GM23248 (cell line): ENCODE measurements around the gene PHACTR3. TPM values are rescaled to one million over a fixed set of nuclear protein-coding genes. Genes with fewer than 3 reads are reported as not detected.
A peak's percentile ranks its signal among the peaks of the same experiment; 100 is the strongest.

Experiments used
- DNase-seq: peaks from one replicate; pipeline ENCODE4 v3.0.0-alpha.2; 2015
- H2AFZ ChIP-seq: fragments of 200-600 bp; sonication (generic); 2 replicates; pipeline ENCODE4 v1.6.1; 2016; ENCODE audit warnings: antibody characterized with exemption
- H3F3A ChIP-seq: fragments of 200-600 bp; sonication (generic); 2 replicates; pipeline ENCODE4 v1.6.1; 2016; ENCODE audit warnings: mild to moderate bottlenecking, antibody characterized with exemption, mixed run types; ENCODE audit not compliant: insufficient read depth
- H3K27ac ChIP-seq: fragments of 200-600 bp; sonication (generic); 2 replicates; pipeline ENCODE4 v1.5.1; 2016; ENCODE audit warnings: mild to moderate bottlenecking
- H3K27me3 ChIP-seq: fragments of 200-600 bp; sonication (generic); replicated peaks from 2 replicates; pipeline ENCODE4 v1.6.1; 2016; ENCODE audit warnings: mild to moderate bottlenecking; ENCODE audit not compliant: insufficient read depth
- H3K36me3 ChIP-seq: fragments of 200-600 bp; sonication (generic); 2 replicates; pipeline ENCODE4 v1.6.1; 2016; ENCODE audit warnings: low read depth, mild to moderate bottlenecking
- H3K4me1 ChIP-seq: fragments of 200-600 bp; sonication (generic); 2 replicates; pipeline ENCODE4 v1.6.1; 2016; ENCODE audit warnings: mild to moderate bottlenecking; ENCODE audit not compliant: insufficient read depth
- H3K4me2 ChIP-seq: fragments of 200-600 bp; sonication (generic); one replicate; pipeline ENCODE4 v1.6.1; 2016; ENCODE audit warnings: mild to moderate bottlenecking; ENCODE audit not compliant: unreplicated experiment
- H3K4me3 ChIP-seq: fragments of 200-600 bp; sonication (generic); 2 replicates; pipeline ENCODE4 v1.5.1; 2016; ENCODE audit warnings: mild to moderate bottlenecking
- H3K79me2 ChIP-seq: fragments of 200-600 bp; sonication (generic); 2 replicates; pipeline ENCODE4 v1.6.1; 2016; ENCODE audit warnings: mild to moderate bottlenecking; ENCODE audit not compliant: insufficient read depth
- H3K9ac ChIP-seq: fragments of 200-600 bp; sonication (generic); 2 replicates; pipeline ENCODE4 v1.6.1; 2016; ENCODE audit warnings: mild to moderate bottlenecking
- H3K9me2 ChIP-seq: fragments of 200-600 bp; sonication (generic); 2 replicates; pipeline ENCODE4 v1.6.1; 2016; ENCODE audit warnings: mixed run types, mild to moderate bottlenecking, moderate library complexity; ENCODE audit not compliant: insufficient read depth
- H3K9me3 ChIP-seq: fragments of 200-600 bp; sonication (generic); one replicate; pipeline ENCODE4 v1.6.1; 2017; ENCODE audit warnings: low read depth
- H4K20me1 ChIP-seq: fragments of 200-600 bp; sonication (generic); 2 replicates; pipeline ENCODE4 v1.6.0; 2016; ENCODE audit not compliant: insufficient read depth
- EZH2 ChIP-seq: fragments of 200-600 bp; sonication (generic); IDR thresholded peaks from 2 replicates; pipeline ENCODE4 v1.6.1; 2018; ENCODE audit warnings: antibody characterized with exemption, mild to moderate bottlenecking; ENCODE audit not compliant: insufficient read depth, poor library complexity, severe bottlenecking
- EZH2phosphoT487 ChIP-seq: fragments of 200-600 bp; sonication (generic); IDR thresholded peaks from 2 replicates; pipeline ENCODE4 v1.6.1; 2018; ENCODE audit warnings: antibody characterized with exemption, moderate library complexity, mild to moderate bottlenecking, low read depth; ENCODE audit not compliant: insufficient read depth
- WGBS, 2 experiments: methylation state at CpG; one replicate each; pipeline ENCODE4 v1.1.6; 2015 to 2017; ENCODE audit warnings: low lambda C conversion rate in 2 of 2, low coverage in 1 of 2; ENCODE audit errors: missing lambda C conversion rate in 2 of 2; 5-methylcytosine and 5-hydroxymethylcytosine counted together
- in situ Hi-C: fragments of 300-500 bp; cut with MboI; formaldehyde crosslinking; loops from 2 replicates; pipeline ENCODE4 v1.15.0; 2020
- polyA plus RNA-seq: library from polyadenylated mRNA; unstranded; fragments of >200 nt; fragmentation: Nextera tagmentation; extraction: Ambion mirVana; gene quantifications from 2 replicates; pipeline ENCODE4 v1.2.1, GENCODE V29; 2016
- total RNA-seq: library from RNA; depleted of rRNA; stranded (reverse); fragments of >200 nt; shearing (Covaris generic); gene quantifications from 2 replicates; pipeline ENCODE4 v1.2.3, GENCODE V29; 2014

PHACTR3 gene
- total and polyA plus RNA-seq, 2 experiments from 2014 or later = not detected

DNA sequence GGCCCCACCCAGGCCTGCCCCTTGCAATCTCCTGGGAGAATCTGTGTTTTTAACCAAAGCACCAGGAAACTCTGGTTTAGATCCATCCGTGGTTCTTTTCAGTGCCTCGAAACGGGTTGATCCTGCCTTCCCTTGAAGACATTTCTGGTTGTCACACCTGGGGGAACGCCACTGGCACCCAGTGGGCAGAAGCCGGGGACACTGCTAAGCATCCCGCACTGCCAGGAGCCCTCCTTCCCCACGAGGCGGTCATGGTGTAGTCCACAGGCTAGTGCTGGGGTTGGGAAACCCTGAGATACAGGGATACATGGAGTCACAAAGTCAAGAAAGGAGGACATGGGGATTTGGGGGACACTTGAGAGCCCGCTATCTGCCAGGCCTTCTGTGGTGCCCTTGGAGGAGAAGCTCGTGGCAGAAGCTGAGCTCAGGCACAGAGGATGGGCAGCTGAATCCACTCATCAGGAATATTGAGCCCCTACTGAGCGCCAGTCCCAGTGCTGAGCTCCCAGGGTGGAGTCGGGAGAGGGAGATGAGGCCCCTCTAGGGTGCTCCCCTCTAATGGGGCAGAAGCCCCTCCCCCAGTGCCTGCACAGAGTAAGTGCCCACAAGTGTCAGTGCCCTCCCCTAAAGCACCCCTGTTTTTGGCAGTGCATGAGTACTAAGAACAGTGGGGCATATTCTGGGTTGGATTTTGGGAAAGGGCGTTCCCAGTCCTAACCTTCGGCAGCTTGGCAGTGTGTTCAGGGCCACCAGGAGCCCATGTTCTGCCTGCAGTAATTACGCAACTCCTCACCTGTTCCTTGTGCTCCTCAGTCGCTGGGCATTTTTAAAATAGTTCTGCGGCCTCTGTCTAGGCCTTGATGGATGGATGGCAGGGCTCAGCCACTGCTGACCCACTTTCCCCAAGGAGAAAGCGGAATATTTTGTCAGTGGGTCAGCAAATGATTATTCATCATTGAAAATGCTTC is 25.6 kb upstream of the PHACTR3 start:
- Histone ChIP-seq H3K27ac (no peak overlapping the region), H3K27me3 (peaks cover 67% of the 10 kb centered on the region), H3K4me2 (no peak overlapping the region), H4K20me1 (no peaks in the 10 kb centered on the region), H3K4me3 (no peak overlapping the region), H3K36me3 (no peaks in the 10 kb centered on the region), H2AFZ (no peak overlapping the region), H3K9me2 (no peaks in the 10 kb centered on the region), H3K9ac (no peak overlapping the region), H3K79me2 (no peaks in the 10 kb centered on the region), H3K4me1 (peaks cover 4% of the 10 kb centered on the region; the same call in 1 of the 2 replicates), H3F3A (no peaks in the 10 kb centered on the region), H3K9me3 (no peaks in the 10 kb centered on the region)
- WGBS, 2 experiments = 71 to 75% methylated on average over 18 of the region's 18 CpGs
- TF ChIP-seq EZH2phosphoT487 (no peak), EZH2 (no peak)
- DNase-seq = no peak
- in situ Hi-C loops = no loop called here

GRCh38 chr20:59579404-59580145 is 24.8 kb upstream of the PHACTR3 start:
- H3K9me2 ChIP-seq = no peaks in the 10 kb centered on the region
- TF ChIP-seq EZH2phosphoT487 (no peak), EZH2 (no peak)
- H3K4me2 ChIP-seq = no peak overlapping the region
- in situ Hi-C loops = loop anchor here (10.0 kb wide), 1 partner anchor 165 kb away; no protein-coding TSS in a partner anchor
- peaks cover 67% of the 10 kb centered on the region for H3K27me3 ChIP-seq
- no peak overlapping the region for H2AFZ ChIP-seq
- WGBS, 2 experiments = 53 to 59% methylated on average over 12 of the region's 12 CpGs
- H3F3A ChIP-seq = no peaks in the 10 kb centered on the region
- DNase-seq = no peak
- no peaks in the 10 kb centered on the region for H4K20me1 ChIP-seq
- H3K4me1 ChIP-seq = peaks cover 4% of the 10 kb centered on the region; the same call in 1 of the 2 replicates
- no peaks in the 10 kb centered on the region for H3K79me2 ChIP-seq
- H3K36me3 ChIP-seq = no peaks in the 10 kb centered on the region
- H3K9me3 ChIP-seq = no peaks in the 10 kb centered on the region
- no peak overlapping the region for H3K4me3 ChIP-seq
- H3K9ac ChIP-seq = no peak overlapping the region
- H3K27ac ChIP-seq = no peak overlapping the region

DNA sequence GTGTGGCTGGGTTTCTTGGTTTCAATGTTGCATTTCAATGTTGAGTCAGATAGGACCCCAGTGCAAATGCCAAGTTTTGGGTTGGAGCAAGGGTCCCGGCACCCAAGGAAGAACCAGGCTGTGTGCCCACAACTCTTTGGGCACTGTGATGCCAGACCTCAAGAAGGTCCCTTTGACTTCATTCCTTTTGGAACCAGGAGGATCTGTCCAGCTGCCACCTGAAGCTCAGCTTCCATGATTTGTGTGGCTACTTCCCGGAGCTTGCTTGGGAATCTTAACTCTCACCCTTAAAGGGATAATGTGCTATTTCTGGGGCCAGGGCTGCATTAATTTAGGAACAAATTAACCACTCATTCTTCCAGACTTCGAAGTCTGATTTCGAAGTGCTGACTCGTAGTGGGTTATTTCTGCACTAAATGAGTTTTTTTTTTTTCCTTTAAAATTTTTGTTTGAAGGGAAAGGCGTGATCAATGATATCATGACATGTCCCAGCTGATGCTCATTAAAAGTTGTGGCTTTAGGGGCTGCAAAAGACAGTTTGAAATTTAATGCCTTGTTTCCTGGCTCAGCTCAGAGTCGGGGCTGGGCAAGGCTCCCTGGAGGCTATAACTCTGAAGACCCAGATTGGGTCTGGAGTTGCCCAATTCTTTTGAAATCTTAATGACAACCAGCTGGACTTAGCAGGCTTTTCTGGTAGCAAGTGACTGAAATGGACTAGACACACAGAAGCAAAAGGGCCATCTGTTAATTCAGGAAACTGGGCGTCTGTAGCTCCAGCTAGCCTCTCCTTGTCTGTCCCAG is 24.0 kb upstream of the PHACTR3 start:
- Histone ChIP-seq H3K36me3 (no peaks in the 10 kb centered on the region), H4K20me1 (no peaks in the 10 kb centered on the region), H2AFZ (no peak overlapping the region), H3K27me3 (peaks cover 67% of the 10 kb centered on the region), H3K4me1 (peaks cover 4% of the 10 kb centered on the region; the same call in 1 of the 2 replicates), H3K27ac (no peak overlapping the region), H3K9me3 (no peaks in the 10 kb centered on the region), H3F3A (no peaks in the 10 kb centered on the region), H3K4me2 (no peak overlapping the region), H3K9ac (no peak overlapping the region), H3K79me2 (no peaks in the 10 kb centered on the region), H3K9me2 (no peaks in the 10 kb centered on the region), H3K4me3 (no peak overlapping the region)
- WGBS, 2 experiments = 0 to 4% methylated on average over 8 of the region's 8 CpGs
- no peak for TF ChIP-seq EZH2
- TF ChIP-seq EZH2phosphoT487 = no peak
- peak; percentile 44 for DNase-seq
- in situ Hi-C loops = loop anchor here (10.0 kb wide), 1 partner anchor 164 kb away; no protein-coding TSS in a partner anchor
